Activated T-cell treated with anti-CD3 and anti-CD28 coated beads, Interleukin-2, amount 50 U/mL, for 72 hours (primary cell): Measurements from ENCODE around the gene HRH4. TPM values are rescaled to one million over a fixed set of nuclear protein-coding genes. Genes with fewer than 3 reads are reported as not detected.

Experiments
- ATAC-seq, 2 donors: fragments of 150-1000 bp; cut with Tn5 transposase; replicated peaks in 1 of 2; 2 replicates each; pipeline ENCODE4 v1.10.0; 2021; ENCODE audit warnings: moderate library complexity in 2 of 2, mild to moderate bottlenecking in 1 of 2
- DNase-seq, 2 donors: peaks; one replicate each; pipeline ENCODE4 v3.0.0; 2021 to 2022; ENCODE audit warnings: mixed read lengths in 1 of 2
- H3K27ac Mint-ChIP-seq: one replicate; pipeline ENCODE4 v1.8.0; 2022; ENCODE audit warnings: mild to moderate bottlenecking, moderate library complexity, mixed read lengths
- H3K27me3 Mint-ChIP-seq: one replicate; pipeline ENCODE4 v1.8.0; 2022; ENCODE audit warnings: low read depth, mixed read lengths
- H3K36me3 Mint-ChIP-seq, 2 donors: one replicate each; pipeline ENCODE4 v1.8.0; 2022; ENCODE audit warnings: mixed read lengths in 2 of 2, mild to moderate bottlenecking in 1 of 2; ENCODE audit not compliant: insufficient read depth in 2 of 2
- H3K4me1 Mint-ChIP-seq: one replicate; pipeline ENCODE4 v1.8.0; 2022; ENCODE audit warnings: low read depth, mixed read lengths
- H3K4me3 Mint-ChIP-seq, 2 donors: one replicate each; pipeline ENCODE4 v1.8.0; 2022; ENCODE audit warnings: mild to moderate bottlenecking in 2 of 2, mixed read lengths in 2 of 2, moderate library complexity in 2 of 2
- H3K9me3 Mint-ChIP-seq, 2 donors: one replicate each; pipeline ENCODE4 v1.8.0; 2022; ENCODE audit warnings: mixed read lengths in 2 of 2
- total RNA-seq, 2 donors: library from RNA; stranded (reverse); gene quantifications; one replicate each; pipeline ENCODE4 v1.2.3, GENCODE V29; 2022

The HRH4 gene
- total RNA-seq, 2 donors from 2014 or later = 0.10 to 0.16 TPM

DNA sequence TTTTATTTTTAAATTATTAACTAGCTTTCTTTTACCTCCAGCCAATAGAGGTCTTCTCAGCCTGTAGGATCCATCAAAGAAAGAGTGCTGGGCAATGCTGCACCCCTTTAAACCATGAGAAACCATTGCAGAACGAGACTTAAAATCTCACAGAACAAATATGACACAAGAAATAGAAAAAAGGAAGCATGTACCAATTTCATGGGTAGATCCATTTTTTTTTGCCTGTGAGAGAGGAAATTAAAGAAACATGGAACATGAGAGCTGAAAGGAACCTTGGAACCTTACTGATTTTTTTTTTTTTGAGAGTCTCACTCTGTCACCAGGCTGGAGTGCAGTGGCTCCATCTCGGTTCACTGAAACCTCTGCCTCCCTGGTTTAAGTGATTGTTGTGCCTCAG lies 14.0 kb downstream of the HRH4 start:
- H3K4me1 Mint-ChIP-seq = peaks cover 5% of the 10 kb centered on the region

DNA sequence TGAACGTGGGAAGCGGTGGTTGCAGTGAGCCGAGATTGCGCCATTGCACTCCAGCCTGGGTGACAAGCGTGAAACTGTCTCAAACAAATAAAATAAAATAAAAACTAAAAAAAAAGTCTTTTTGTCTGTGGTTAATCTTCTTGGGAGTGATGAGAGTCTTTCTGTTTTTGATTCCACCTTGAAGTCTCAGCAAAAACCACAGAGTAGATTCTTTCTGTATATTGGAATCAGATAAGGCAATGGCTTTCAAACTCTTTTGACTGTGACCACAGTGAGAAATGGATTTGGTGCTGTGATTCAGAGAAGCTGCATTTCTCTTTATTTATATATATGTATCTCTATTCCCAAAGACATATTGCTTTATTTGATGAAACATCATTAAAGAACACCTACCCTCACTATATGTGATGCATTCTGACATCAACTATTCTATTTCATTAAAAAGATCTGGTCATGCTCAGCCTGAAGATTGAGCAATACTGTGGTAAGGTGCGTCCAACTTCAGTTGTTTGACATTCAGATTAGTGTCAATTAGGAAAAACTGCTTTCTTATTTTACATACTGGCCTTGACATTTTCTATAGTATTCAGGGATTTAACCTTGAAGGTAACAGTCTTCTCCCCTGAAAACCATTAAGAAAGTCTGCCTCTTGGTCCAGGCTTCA lies 15.6 kb downstream of the HRH4 start:
- peaks cover 50% of the 10 kb centered on the region for H3K27me3 Mint-ChIP-seq
- H3K27ac Mint-ChIP-seq = no peak overlapping the region
- peak; percentile 35 to 40 for ATAC-seq
- H3K9me3 Mint-ChIP-seq = peaks cover 2% of the 10 kb centered on the region in 2 donors
- peaks cover 5% of the 10 kb centered on the region for H3K4me1 Mint-ChIP-seq
- H3K4me3 Mint-ChIP-seq = no peak overlapping the region
- no peak for DNase-seq
- H3K36me3 Mint-ChIP-seq = peaks cover 2 to 3% of the 10 kb centered on the region in 2 donors

More for the DNA sequence above, 14.0 kb downstream of the HRH4 start:
- DNase-seq (no peak), ATAC-seq (no peak)
- Mint-ChIP-seq H3K36me3 (no peaks in the 10 kb centered on the region), H3K4me3 (no peak overlapping the region), H3K27me3 (peaks cover 39% of the 10 kb centered on the region), H3K27ac (no peak overlapping the region), H3K9me3 (no peaks in the 10 kb centered on the region)

DNA sequence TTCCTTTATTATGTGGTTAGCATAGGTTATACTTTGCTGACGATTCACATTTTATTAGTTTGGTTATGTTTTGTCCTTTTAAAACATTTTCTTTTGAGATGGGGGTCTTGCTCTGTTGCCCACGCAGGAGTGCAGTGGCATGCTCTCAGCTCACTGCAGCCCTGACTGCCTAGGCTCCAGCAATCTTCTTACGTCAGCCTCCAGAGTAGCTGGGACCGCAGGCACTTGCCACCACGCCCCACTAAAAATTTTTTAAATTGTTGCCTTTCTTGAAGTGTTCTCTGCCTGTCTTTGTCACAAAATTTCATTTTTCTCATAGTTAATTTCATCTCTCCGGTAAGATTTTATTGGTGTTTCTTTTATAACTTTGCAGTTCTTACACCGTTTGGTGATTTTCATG lies 18.9 kb downstream of the HRH4 start:
- H3K4me3 Mint-ChIP-seq = no peak overlapping the region
- peaks cover 5% of the 10 kb centered on the region for H3K4me1 Mint-ChIP-seq
- peaks cover 2% of the 10 kb centered on the region in 2 donors for H3K9me3 Mint-ChIP-seq
- DNase-seq (no peak), ATAC-seq (no peak)
- H3K27me3 Mint-ChIP-seq = peaks cover 36% of the 10 kb centered on the region
- H3K27ac Mint-ChIP-seq = no peak overlapping the region
- H3K36me3 Mint-ChIP-seq = peaks cover 2 to 3% of the 10 kb centered on the region in 2 donors

GRCh38 chr18:24482821-24483220 lies 22.4 kb downstream of the HRH4 start:
- H3K27me3 Mint-ChIP-seq = peaks cover 45% of the 10 kb centered on the region

DNA sequence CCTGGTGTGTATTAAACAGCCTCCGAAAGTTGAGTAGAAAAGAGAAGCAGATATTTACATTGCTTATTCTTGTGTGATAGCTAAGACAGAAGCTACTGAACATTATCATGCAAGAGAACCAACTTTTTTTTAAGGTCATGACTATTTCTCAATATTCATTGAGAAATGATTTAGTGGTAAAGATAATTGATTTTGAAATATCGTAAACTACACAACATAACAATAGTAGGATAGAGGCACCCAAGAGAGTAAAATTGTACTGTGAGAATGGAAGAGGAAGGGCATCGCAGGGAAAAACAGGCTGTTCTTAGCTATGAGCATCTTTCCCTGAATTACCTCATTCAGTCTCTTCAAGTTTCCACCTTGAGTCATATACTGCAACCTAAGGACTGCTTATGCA lies 25.2 kb downstream of the HRH4 start:
- Mint-ChIP-seq H3K27me3 (peaks cover 30% of the 10 kb centered on the region), H3K4me3 (no peak overlapping the region), H3K27ac (no peak overlapping the region), H3K4me1 (peaks cover 17% of the 10 kb centered on the region), H3K36me3 (no peaks in the 10 kb centered on the region), H3K9me3 (no peaks in the 10 kb centered on the region)
- ATAC-seq (peak in 1 of 2 donors; percentile 21), DNase-seq (no peak)

More at GRCh38 chr18:24482821-24483220, 22.4 kb downstream of the HRH4 start:
- Mint-ChIP-seq H3K36me3 (peaks cover 2 to 3% of the 10 kb centered on the region in 2 donors), H3K4me3 (no peak overlapping the region), H3K4me1 (peaks cover 5% of the 10 kb centered on the region), H3K27ac (no peak overlapping the region), H3K9me3 (peaks cover 2% of the 10 kb centered on the region in 2 donors)
- no peak for DNase-seq
- ATAC-seq = no peak

GRCh38 chr18:24486684-24487083 lies 26.2 kb downstream of the HRH4 start:
- H3K36me3 Mint-ChIP-seq = no peaks in the 10 kb centered on the region
- DNase-seq (no peak), ATAC-seq (no peak)
- H3K9me3 Mint-ChIP-seq = no peaks in the 10 kb centered on the region
- peaks cover 30% of the 10 kb centered on the region for H3K27me3 Mint-ChIP-seq
- H3K4me1 Mint-ChIP-seq = peaks cover 19% of the 10 kb centered on the region
- no peak overlapping the region for H3K27ac Mint-ChIP-seq
- H3K4me3 Mint-ChIP-seq = no peak overlapping the region

DNA sequence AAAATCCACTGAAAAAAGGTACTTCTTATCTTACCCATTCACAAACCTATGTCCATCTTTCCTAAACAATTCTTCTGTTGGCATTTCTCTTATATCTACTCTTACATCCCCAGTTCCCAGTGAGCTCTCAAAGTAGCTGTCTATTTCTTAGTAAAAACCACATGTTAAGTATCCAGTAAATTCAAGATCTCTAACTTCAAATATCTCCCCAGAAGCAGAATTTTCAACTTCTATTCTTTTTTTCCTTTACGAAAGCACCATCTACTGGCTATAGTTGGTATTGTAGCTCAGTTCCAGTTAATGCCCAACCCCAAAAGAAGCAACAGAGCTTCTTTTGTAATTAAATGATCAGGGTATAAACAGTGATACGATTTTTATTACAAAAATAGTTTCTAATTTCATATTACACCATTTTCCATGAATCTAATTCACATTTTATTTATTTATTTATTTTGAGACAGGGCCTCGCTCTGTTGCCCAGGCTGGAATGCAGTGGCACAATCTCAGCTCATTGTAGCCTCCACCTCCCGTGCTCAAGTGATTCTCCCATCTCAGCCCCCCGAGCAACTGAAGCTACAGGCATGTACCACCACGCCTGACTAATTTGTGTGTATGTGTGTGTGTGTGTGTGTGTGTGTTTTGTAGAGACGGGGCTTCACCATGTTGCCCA lies 28.5 kb downstream of the HRH4 start:
- H3K4me3 Mint-ChIP-seq = peak overlapping the region in 1 of 2 donors; percentile 39
- no peaks in the 10 kb centered on the region for H3K36me3 Mint-ChIP-seq
- DNase-seq = peak in 1 of 2 donors; percentile 40
- peaks cover 43% of the 10 kb centered on the region for H3K27me3 Mint-ChIP-seq
- peak in 1 of 2 donors; percentile 42 for ATAC-seq
- H3K9me3 Mint-ChIP-seq = no peaks in the 10 kb centered on the region
- peak overlapping the region; percentile 79 for H3K27ac Mint-ChIP-seq
- H3K4me1 Mint-ChIP-seq = peaks cover 22% of the 10 kb centered on the region

DNA sequence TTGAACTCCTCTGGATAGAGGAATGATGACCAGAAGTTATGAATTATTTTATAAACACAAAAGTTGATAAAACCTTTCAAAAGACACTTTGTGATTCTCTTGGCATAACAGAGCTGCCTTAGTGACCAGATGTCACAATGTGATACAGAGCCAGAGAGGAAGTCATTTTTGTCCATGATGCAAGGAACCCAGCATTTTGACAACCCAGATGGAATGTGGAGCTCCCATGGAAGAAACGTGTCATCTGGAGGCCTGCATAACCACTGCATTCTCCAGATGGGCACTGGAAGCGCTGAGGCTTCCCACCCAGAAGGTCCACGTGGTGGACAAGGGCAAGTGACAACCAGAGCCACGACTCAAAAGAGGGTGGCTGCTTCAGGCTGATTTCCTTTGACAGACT lies 30.1 kb downstream of the HRH4 start:
- Mint-ChIP-seq H3K36me3 (no peaks in the 10 kb centered on the region), H3K27me3 (peaks cover 46% of the 10 kb centered on the region), H3K4me3 (no peak overlapping the region), H3K9me3 (no peaks in the 10 kb centered on the region), H3K27ac (no peak overlapping the region), H3K4me1 (peaks cover 22% of the 10 kb centered on the region)
- DNase-seq (no peak), ATAC-seq (no peak)

DNA sequence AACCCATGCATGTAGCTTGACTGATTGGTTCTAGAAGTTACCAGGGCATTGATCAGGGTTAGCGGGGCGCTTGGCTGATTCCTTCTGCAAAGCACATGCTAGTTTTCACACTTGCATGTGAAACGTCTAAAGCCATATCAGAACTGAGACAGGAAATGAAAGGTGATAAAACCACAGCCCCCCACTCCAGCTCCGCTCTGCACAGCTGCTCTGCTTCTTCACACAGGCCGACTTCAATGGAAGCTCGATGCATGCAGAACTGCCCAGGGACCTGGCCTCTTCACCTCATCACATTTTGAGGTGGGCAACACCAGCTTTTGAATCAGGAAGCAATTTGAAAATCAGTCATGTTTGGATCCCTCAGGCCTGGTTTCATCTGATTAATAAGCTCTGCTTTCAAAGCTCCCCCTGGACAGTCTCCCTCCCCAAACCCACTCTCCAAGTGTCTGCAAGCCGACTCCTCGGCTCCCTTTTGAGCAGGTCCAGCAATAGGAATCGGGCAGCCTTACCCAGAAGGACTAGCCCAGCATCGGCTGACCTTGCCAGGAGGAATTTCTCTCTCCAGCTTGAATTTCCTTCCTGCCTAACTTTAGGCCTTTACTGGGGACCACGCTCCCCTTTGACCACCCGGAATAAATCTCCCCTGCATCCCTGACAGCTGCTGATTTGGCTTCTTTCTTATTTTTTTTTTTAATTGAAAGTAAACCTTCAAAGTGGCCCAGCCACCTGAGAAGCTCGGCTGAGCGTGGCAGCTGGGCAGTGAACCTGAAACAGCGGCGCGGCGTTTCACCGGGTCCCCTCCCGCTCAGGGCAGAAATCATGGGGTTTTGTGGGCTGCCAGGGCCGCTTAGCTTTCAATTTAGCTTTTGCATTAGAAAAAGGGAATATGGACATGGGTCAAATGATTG lies 31.7 kb downstream of the HRH4 start:
- H3K4me3 Mint-ChIP-seq = no peak overlapping the region
- H3K4me1 Mint-ChIP-seq = peaks cover 22% of the 10 kb centered on the region
- H3K27ac Mint-ChIP-seq = no peak overlapping the region
- H3K36me3 Mint-ChIP-seq = no peaks in the 10 kb centered on the region
- DNase-seq (peak; percentile 6 to 13), ATAC-seq (peak in 1 of 2 donors; percentile 35)
- no peaks in the 10 kb centered on the region for H3K9me3 Mint-ChIP-seq
- peaks cover 38% of the 10 kb centered on the region for H3K27me3 Mint-ChIP-seq

DNA sequence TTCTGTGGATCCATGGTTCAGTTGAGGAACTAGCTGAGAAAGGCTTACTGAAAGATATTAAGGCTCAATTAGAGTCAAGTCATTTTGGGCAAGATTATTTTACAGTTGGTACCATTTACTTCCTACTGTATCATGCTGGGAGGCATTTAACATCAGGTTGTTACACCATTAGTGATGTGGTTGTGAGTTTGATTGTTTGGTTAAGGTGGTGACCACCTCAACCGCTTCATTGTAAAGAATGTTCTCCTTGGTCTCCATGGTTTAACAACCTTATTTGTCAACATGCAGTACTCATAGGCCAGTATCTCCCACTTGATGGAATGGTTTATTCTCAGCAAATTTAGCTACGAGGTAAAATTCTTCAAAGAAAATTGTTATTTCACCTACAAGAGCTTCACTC lies 34.1 kb downstream of the HRH4 start:
- no peak for ATAC-seq
- Mint-ChIP-seq H3K36me3 (no peaks in the 10 kb centered on the region), H3K9me3 (no peaks in the 10 kb centered on the region), H3K27ac (no peak overlapping the region), H3K4me1 (peaks cover 5% of the 10 kb centered on the region), H3K4me3 (no peak overlapping the region), H3K27me3 (peaks cover 36% of the 10 kb centered on the region)
- DNase-seq = no peak

GRCh38 chr18:24497031-24497754 lies 36.8 kb downstream of the HRH4 start:
- Mint-ChIP-seq H3K36me3 (no peaks in the 10 kb centered on the region), H3K4me3 (no peak overlapping the region), H3K27me3 (peaks cover 43% of the 10 kb centered on the region), H3K4me1 (no peaks in the 10 kb centered on the region), H3K9me3 (no peaks in the 10 kb centered on the region), H3K27ac (no peak overlapping the region)
- ATAC-seq (no peak), DNase-seq (no peak)

GRCh38 chr18:24499814-24500213 lies 39.4 kb downstream of the HRH4 start:
- Mint-ChIP-seq H3K4me3 (no peak overlapping the region), H3K4me1 (no peaks in the 10 kb centered on the region), H3K9me3 (no peaks in the 10 kb centered on the region), H3K36me3 (no peaks in the 10 kb centered on the region), H3K27me3 (peaks cover 33% of the 10 kb centered on the region), H3K27ac (no peak overlapping the region)
- DNase-seq (no peak), ATAC-seq (no peak)
